AG09319 (cell line): Measurements from ENCODE around the gene FLYWCH1.

ENCODE experiments used
- DNase-seq: peaks from one replicate; pipeline ENCODE4 v3.0.0-alpha.2; 2010; ENCODE audit warnings: low read depth; ENCODE audit errors: extremely low read depth
- TF ChIP-seq, protein P1 (sequence below): IDR thresholded peaks from 2 replicates; pipeline ENCODE4 v1.5.1; 2011; ENCODE audit warnings: low read depth, mild to moderate bottlenecking, inconsistent platforms, low read length, moderate library complexity

The FLYWCH1 gene

DNA sequence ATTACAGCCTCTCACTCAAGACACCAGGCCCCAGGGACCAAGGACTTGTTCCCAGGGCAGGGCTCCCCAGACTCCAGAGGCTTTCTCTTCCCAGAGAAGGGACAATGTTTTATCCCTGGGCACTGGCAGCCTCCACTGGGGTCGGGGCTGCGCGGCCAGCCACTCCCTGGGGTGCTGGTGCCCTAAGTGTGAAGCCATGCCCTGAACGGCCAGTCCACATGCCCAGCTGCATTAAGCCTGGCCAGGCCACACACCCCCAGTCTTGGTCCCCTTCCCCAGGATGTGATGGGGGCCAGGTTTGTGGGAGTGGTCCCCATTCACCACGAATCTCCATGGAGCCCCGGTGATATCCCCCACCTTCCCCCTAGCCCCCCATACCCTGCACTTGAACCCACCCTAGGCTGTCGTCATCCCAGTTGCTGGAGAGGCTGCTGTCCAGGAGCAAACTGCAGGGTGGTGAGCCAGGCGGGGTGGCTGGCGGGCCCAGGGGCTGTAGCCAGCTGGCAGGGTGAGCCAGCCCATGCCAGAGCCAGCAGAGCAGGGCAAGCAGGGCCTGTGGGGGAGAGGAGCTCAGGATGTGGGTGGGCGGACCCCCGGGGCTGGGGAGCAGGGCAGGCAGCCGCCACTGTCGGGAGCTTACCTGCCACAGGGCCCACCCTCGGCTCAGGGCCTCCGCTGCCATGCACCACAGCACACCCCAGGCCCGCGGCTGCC lies 62.0 kb downstream of the FLYWCH1 start:
- no peak for DNase-seq
- TF ChIP-seq, protein P1, sequence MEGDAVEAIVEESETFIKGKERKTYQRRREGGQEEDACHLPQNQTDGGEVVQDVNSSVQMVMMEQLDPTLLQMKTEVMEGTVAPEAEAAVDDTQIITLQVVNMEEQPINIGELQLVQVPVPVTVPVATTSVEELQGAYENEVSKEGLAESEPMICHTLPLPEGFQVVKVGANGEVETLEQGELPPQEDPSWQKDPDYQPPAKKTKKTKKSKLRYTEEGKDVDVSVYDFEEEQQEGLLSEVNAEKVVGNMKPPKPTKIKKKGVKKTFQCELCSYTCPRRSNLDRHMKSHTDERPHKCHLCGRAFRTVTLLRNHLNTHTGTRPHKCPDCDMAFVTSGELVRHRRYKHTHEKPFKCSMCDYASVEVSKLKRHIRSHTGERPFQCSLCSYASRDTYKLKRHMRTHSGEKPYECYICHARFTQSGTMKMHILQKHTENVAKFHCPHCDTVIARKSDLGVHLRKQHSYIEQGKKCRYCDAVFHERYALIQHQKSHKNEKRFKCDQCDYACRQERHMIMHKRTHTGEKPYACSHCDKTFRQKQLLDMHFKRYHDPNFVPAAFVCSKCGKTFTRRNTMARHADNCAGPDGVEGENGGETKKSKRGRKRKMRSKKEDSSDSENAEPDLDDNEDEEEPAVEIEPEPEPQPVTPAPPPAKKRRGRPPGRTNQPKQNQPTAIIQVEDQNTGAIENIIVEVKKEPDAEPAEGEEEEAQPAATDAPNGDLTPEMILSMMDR, result no peak

DNA sequence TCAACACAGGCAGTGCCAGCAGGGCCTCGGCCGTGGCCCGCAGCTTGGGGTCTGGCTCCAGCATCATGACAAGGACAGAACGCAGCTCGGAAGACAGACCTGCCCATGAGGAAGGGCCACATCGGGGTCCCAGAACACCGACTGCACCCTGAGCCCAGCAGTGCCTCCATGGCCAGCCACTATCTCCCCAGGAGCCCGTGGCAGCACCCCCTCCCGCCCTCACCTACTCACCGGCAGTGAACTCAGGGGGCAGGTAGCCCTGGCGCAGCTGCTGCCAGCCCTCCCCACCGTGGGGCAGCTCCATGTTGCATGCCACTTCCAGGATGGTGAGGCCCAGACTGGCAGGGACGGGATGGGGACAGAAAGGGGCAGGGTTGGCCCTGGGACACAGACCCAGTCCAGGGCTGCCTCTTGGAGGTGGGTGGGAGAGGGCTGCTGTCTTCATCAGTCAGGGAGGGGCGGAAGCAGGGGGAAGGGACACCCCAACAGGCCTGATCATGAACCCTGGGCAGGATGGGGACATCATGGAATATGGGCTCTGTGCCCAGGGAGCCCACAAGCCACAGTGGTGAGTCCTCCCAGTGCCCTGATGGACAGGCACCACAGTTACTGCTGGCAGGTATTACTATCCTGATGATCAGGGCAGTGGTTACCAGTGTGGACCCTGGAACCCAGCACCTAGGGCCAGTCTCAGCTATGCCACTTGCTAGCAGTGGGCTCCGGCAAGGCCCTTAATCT lies 62.8 kb downstream of the FLYWCH1 start:
- TF ChIP-seq, protein P1, result no peak
- DNase-seq, result no peak

DNA sequence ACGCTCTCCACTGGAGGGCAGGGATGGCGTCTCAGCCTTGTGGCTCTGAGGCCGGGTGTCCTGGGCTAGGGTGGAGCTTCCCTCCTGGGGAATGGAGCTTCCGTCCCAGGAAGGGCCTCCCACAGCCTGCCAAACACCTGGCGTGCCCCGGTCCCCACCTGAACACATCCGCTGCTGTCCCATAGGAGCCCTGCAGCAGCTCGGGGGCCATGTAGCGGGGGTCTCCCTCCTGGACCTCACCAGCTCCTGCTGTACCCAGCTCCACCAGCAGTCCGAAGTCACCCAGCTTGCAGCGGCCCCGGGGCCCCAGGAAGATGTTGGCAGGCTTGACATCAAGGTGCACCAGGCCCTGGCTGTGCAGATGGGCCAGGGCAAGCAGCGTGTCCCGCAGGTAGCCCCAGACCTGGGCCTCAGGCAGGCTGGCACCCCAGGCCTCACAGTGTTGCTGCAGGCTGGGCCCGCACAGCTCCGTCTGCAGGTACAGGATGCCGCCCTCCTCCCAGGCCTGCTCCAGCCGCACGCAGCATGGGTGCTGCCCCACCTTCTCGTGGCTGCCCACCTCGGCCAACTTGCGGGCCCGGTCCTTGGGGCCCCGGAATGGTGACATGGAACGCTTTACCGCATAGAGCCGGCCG lies 63.5 kb downstream of the FLYWCH1 start:
- no peak for DNase-seq
- TF ChIP-seq, protein P1, result no peak

DNA sequence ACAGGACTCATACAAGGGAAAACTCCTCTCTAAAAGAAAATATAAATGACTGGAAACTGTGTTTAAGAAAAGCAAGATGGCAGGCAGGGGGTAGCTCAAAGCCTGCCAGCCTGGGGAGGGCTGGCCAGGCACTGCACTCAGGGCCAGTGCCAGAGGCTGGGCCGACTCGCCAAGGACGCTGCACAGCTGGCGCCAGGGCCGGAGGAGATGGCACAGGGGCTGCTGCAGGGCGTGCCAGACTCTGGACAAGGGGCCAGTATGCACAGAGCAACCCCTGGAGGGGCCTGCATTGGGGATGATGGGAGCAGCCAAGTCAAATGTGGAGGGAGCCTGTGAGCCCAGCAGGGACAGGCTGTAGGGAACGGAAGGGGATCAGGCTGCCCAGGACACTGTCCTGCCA lies 64.5 kb downstream of the FLYWCH1 start:
- TF ChIP-seq, protein P1, result no peak

DNA sequence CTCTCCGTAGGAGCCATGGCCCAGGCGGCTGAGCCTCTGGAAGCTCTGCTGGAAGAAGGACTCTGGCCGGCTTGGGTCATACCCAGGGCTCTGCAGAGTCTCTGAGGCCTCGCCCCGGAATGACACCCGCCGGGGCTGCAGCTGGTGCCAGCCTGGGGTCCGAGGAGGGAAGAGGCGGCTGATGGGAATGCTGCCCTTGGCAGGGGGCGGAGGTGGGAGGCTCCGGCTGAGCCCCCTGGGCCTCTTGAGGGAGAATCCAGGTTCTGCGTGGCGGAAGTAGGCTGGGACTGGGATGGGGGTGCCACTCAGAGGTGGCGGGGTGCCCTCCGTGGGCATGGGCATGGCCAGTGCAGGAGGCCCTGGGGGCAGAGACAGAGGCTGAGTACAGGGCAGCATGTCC lies 64.9 kb downstream of the FLYWCH1 start:
- TF ChIP-seq, protein P1, result no peak
- DNase-seq, result no peak

More for the DNA sequence above, 64.5 kb downstream of the FLYWCH1 start:
- DNase-seq, result no peak

DNA sequence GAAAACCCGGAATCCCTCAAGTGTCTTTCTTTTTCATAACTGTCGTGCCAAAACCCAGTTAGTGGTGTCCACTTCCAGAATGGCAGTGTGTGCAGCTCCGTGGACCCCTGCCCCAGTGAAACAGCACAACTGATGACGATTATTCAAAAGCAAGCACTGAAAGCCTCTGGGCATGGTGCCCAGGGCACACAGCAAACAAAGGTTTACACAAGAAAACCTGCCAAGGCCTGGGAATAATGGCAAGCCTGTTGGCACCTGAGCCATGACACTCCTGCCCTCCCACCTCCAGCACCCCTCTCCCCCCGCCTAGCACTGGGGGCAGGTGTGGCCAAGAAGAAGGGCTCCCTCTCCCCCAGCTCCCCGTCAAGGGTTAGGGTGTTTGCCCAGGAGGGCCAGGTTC lies 65.7 kb downstream of the FLYWCH1 start:
- no peak for DNase-seq

More for the DNA sequence above, 65.7 kb downstream of the FLYWCH1 start:
- TF ChIP-seq, protein P1, result no peak
